Stimulated activated naive CD4-positive, alpha-beta T cell treated with Interleukin-2 at 50 U/mL for 16 hours (primary cell): ENCODE measurements around the gene IRF1.
"Not testable (repeated sequence)": the region's sequence is repeated elsewhere in the genome, so short reads cannot be mapped to it uniquely, and the experiment has no call there.

ENCODE experiments used
- DNase-seq: peaks from one replicate; lab custom pipeline; 2025; lab: John Stamatoyannopoulos, UW

IRF1 gene

DNA sequence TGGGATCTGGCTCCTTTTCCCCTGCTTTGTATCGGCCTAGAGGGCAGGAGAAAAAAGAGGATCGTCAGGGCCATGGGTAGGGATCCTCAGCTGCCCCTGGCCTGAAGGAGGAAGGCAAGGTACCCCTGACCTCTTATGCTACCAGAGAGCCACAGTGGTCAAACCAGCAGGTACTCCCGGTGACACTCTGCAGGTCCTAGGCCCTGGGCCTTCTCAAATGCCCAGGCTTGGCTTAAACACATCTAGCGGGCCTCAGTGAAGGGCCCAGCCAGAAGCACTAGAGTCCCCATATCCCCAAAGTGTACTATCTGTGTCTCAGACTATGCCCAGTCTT, 3.5 kb downstream of the IRF1 start:
- no peak for DNase-seq

DNA sequence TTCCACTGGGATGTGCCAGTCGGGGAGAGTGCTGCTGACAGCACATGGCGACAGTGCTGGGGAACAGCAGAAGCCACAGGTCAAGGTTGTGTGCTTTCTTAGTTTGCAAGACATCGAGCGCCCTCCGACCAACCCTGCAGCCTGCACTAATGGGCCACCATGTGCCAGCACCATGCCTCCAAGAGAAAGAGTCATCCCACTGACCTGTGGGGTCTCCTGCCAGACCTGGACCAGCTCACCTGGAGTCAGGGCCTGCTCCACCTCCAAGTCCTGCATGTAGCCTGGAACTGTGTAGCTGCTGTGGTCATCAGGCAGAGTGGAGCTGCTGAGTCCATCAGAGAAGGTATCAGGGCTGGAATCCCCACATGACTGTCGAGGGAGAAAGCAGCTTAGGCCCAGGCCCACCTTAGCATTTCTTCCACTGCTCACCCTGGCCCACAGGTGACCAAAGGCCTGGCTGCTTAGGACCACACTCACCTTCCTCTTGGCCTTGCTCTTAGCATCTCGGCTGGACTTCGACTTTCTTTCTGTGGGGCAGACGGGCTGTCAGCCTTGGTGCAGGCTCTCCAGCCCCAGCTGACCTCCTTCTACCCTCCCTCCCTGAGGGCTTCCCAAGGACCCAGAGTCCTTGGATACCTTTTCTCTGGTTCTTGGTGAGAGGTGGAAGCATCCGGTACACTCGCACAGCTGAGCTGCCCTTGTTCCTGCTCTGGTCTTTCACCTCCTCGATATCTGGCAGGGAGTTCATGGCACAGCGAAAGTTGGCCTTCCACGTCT, 4.1 kb downstream of the IRF1 start:
- no peak for DNase-seq

DNA sequence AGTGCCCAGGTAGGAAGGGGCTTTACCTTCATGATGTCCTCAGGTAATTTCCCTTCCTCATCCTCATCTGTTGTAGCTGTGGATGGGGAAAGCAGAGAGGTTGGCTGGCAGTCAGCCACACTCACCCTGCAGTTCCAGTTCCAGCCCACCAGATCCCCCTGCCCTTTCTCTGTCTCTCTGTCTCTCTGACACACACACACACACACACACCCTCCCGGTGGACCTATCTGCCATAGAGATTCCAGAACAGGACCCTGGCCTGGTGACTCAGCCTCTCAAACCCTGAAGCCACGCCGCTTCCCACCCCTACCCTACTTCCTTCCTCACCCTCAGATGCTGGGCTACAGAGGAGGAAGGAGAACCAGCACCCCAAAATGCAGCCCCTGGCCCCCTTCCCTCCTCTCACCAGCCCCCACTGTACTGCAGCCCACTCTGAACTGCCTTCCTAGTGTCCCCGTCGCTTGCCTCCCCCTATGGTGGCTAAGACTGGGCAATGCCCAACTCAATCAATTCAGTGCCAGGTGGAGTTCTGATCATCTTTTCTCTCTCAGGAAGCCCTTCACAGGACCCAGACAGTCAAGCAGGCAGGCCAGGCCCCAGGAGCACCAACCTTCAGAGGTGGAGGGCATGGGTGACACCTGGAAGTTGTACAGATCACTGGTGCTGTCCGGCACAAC, 4.8 kb downstream of the IRF1 start:
- no peak for DNase-seq

DNA sequence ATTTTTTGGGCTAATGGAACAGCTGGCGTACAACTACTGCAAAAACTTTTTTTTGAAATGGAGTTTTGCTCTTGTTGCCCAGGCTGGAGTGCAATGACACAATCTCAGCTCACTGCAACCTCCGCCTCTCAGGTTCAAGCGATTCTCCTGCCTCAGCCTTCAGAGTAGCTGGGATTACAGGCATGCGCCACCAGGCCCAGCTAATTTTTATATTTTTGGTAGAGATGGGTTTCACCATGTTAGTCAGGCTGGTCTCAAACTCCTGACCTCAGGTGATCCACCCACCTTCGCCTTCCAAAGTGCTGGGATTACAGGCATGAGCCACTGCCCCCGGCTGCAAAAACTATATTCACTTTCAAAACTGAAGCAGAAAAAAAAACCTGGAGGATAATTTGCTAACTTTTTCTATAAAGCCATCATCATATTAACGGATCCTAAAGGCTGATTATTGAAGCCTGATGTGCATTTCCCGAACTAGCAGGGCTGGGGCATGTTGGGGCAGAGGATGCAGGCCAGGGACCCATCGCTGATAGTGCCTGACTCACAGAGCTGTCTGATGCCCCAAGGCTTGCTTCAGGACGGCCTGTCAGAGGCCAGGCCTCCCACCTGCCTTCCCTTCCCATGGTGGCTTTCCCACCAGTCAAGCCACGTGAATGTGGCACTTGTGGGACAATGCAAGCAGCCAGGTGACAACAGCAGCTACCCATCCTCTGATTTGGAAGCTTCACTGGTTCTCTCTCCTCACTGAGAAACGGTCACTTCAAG, 5.5 kb downstream of the IRF1 start:
- not testable (repeated sequence) for DNase-seq

DNA sequence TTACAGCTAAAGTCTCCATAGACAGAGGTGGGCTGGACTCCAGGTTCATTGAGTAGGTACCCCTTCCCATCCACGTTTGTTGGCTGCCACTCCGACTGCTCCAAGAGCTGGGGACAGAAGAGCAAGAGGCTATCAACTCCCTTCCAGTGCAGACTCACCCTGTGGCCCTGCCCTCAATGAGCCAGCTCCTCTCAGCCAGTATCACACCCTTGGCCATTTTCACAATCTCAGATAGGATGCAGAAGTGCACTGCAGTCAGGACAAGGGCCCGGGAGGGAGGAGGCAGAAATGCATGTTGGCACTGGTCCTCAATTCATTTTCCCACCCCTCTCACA, 6.2 kb downstream of the IRF1 start:
- DNase-seq = no peak

DNA sequence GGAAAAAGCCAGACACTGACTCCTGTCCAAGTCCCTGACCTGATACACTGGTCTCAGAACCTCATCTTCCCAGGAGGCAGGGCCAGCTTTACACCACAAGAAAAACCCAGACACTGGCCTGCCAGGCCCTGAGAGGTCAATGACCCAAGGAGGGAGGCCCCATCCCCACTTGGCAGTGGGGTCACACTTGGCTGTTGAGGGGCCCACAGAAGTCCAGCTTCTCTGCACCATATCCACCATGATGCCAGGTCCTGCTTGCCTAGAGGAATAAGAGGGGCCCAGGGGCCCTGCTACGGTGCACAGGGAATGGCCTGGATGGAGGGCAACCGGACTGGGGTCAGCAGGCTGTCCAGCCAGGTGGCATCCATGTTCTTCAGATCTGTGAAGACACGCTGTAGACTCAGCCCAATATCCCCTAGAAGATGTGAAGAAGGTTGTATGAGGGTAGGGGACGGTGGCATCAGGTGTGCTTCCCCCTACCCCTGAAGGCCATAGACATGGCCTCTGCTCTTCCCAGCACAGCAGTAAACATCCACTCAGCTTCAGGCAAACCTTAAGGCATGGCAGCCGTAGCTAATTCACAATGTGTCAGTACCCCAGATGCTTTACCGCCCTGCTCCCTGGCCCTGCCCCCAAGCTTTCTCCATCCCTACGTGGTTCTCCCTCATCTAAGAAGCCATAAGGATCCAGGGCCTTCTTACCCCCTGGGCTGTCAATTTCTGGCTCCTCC, 6.7 kb downstream of the IRF1 start:
- DNase-seq = no peak

DNA sequence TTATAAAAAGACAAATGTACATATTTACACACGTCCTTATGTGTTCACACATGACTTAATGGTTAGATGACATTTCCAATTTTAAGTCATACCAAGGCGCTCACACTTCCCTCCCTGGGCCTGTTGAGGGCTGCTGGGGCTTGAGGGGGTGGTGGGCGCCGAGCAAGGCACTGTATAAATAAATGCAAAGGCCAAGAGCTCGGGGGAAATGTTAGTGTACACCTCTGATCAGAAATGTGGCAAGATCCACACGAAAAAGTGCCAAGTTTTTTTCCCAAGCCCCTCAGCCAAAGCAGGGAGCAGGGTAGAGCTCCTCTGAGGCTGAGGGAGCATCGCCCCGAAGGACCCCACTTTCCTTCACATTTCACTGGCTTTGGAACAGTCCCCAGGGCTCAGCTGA, 7.5 kb downstream of the IRF1 start:
- DNase-seq = no peak

DNA sequence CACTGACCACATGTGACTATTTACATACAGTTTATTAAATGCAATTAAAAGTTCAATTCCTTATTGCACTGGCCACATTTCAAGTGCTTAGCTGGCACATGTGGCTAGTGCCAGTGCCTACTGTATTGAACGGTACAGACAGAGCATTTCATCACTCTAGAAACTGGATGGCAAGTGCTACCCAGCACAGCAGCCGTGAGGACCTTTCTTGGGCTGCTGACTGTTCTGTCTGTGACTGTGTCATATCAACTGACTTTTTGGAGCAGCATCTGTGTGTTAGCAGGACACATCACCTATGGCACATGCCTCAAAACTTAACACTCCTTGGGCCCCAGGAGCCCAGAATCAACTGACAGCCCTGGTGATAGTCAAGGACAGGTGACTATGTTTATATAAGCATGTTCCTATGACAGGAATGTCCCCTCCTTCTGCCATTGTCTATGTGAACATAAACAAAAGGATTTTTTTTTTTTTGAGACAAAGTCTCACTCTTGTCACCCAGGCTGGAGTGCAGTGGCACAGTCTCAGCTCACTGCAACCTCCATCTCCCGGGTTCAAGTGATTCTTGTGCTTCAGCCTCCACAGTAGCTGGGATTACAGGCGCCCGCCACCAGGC, 8.9 kb downstream of the IRF1 start:
- DNase-seq = no peak

DNA sequence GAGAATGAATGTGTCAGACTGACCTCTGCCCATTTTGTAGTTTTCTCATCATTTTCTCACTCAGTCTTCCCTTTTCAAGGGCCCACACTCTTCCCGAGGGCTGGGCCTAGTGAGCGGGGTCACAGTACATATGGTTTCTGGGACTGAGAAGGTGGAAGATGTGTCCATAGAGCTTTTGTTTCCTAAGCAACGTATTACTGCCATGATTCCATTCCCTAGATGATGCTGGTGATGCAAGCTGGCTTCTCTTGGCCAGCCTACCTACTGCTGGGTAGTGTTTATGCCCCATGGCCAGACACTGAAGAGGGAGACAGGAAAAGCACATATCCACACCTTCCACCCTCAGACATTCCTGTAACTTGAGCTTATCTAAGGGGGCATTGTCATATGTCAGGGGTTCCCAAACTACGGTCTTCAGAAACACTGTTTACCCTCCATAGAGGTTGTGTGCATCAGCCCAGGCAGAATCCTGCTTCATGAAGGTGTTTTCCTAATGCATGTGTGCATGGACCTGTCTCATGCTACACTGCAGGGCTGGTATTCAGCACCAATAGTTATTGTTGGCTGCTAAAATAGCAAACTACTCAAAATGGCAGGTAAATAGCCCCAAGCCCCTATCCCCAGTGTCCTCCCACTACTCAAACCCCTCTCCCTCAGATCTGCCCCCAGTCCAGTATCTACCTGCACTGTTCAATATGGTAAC, 9.5 kb downstream of the IRF1 start:
- DNase-seq = no peak

DNA sequence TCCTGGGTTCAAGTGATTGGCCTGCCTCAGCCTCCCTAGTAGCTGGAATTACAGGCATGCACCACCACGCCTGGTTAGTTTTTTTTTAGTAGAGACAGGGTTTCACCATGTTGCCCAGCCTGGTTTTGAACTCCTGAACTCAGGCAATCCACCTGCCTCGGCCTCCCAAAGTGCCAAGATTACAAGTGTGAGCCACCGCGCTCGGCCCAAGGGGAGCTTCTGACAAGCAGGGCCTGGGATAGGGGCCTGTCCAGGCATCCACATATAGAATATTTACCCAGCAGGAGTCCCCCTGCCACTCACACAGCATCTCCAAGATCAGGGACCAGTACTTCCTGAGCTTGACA, 10.1 kb downstream of the IRF1 start:
- DNase-seq = no peak

DNA sequence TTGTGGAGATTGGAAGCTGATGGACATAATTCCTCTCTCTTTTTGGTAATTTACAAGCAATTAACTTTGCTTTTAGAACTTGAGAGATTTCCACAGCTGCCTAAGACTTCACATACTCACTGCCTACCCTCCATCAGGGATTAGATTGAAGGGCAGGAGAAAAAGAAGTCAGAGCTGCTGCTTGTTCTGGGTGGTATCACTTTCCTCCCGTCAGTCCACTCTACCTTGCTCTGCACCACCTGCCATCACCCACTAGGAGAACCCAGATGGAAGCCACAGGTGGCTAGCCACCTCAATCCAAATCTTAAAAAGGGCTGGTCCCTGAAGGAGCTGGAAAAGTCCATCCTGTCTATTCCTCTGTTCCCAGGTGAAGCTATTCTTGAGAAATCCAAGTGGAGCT, 10.5 kb downstream of the IRF1 start:
- no peak for DNase-seq

DNA sequence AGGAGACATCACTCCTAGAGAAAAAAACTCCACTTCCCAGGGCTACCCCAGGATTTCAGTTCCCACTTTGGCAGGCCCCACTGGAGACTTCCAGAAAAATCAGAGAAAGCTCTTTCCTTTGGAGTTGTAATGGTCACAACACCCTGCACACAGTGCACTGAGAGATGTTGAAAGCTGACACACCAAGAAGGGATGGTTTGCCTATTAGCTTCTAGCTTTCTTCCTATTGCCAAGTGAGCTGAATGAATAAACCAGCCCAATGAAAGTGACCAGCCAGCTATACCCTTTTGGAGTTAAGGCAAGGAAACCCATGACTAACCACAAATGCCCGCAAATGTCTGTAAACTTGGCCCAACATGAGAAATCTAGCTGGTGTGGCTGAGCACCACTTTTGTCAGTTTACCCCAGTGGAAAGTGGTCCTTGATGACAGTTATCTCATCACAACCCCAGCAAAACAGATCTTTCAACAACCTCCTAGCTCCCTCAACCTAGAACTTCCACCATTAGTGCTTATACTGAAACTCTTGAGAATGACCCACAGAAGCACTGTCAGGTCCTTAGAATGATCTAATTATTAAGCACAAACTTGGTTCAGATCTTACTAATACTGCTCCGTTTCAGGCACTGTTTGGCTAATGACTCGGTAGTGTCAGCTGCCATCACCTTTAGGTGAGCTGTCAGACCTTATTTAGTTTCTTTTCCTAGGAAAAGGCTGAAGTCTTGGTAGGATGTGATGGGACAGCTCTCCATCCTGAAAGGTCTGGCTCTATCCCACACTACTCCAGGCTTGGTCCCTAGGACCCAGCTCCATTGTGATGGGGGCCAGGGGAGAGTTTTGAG, 11.2 kb downstream of the IRF1 start:
- DNase-seq = no peak

DNA sequence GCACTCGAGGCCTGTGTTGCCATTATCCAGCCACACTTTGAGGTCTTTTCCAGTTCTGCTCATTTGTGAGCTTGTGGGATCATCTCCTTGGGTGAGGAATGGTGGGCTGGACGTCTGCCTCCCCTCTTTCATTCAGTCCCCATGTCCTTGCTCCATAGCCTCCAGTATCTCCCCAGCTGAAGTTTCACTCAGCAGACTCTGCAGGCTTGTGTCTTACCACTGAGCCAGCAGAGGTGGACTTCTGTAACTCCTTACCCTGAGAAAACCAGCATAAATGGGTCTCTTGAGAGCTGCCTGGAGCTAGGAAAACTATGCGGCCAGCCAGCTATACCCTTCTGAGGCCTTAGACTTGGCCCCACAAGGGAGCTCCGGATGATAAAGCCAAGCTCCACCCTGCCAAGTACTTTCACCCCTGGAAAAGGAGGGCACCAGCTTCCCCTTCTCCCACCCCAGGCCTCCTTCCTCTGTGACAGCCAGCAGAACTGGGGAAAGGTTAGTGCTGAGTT, 12.2 kb downstream of the IRF1 start:
- DNase-seq = no peak

DNA sequence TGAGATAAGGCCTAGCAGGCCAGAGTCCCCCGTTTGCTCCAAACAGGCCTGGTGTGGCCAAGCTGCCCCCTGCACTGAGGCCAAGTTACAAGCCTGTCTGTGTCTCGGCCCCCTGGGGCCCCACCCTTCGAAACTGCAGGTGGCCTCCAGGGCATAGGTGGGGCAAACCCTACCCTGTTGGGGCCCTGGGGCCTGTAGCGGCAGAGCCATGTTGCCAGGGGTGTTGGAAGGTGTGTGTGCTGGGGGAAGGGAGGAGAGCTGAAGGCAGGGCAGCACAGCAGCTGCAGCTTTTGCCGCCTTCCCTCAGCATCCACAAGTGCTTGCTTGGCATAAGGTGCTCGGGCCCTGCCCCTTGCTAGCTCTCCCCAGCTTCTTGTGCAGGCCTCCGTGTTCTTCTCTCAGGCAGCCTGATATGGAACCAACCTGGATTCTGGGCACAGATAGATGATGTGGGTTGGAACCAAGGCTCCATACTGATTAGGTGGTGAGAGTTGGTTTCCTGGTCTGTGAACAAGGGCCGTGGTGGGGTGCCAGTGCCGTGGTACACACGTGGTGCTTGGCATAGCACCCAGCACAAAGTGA, 12.7 kb downstream of the IRF1 start:
- DNase-seq = no peak

DNA sequence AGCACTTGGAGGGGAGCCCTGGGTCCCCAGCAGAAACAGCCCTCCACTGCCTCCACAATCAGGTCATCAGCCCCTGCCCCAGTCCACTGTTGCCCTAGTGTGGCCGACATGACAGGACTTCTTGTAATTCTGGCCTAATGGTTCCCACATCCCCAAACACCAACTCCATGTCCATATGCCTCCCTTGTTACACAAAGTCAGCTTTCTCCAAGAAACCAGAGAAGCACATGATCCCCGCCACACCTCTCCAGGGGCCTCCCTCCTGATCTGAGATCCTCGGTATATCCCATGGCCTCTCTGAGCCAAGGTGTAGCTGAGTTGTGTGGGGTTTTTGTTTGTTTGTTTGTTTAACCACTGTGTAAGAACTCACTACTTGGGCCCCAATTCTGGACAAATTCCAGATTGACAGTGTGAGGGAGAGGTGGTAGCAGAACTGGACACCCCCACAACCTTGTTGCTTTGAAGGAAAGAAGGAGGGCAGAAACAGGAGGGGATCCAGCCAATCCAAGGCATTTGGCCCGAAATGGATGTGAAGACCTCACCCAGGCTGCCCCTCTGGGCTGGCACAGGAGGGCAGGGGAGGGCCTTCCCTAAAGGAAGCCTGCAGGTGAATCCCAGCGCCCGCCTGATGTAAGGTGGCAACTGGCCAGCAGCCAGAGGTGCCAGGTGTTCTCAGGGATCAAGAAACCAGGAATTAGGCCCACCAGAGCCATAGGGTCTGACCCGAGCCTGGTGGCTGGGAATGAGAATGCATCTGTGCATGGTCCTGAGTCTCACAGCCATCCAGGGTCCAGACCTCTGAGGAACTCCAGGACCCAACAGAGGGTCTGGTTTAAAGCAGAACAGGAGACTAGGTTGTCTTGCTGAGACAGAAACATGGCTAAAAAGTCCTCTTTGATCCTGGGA, 13.4 kb downstream of the IRF1 start:
- DNase-seq = no peak

DNA sequence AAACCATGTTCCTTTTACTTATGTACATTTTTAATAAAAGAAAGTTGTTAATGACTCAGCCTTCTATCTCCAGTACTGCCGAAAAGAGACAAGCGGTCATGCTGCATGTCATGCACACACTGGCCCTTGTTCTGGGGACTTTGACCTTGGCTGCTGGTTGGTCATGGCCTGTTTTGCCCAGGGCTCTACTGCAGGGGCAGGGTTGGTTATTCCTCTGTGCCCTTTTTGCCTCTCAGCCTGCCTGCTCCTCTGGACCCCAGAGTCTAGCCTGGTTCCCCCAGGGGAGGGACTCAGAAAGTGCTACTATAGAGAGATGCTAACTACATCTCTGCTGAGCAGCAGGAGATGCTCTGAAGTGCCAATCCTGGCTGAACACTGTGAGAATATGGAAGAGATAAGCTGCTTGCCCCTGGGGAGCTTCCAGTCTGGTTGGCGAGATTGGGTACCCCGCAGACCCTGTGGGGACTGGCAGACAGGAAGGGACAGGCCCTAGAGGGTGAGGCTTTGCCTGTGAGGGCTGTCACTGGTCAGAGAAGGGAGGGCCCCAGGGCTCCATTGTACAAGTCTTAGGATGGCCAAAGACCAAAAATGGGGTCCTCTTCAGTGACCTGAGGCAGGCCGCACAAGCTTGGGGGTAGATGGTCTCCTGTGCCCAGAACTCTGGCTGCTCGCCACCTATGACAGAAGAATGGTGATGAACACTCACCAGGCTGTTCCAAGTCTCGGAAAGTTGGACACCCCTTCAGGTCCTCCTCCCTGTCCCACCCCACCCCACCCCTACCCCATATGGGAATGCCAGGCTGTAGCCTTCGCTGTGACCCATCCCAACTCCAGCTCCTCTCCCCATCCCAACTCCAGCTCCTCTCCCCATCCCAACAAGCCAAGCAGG, 14.3 kb downstream of the IRF1 start:
- no peak for DNase-seq

DNA sequence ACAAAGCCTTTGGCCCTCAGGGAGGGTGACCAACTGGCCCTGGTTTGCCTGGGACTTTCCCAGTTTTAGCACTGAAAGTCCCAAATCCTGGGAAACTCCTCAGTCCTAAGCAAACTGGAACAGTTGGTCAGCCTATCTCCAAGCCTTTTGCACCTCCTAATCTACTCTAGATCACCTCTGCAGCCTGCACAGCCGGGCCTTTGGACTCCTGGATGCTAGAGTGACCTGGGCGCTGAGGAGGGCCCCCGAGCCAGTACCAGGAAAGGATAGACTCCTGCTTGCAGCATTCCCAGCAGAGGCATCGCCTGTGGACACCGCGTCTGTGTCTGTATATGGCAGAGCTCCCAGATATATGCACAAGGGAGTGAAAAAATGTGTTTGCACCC, 15.1 kb downstream of the IRF1 start:
- no peak for DNase-seq

DNA sequence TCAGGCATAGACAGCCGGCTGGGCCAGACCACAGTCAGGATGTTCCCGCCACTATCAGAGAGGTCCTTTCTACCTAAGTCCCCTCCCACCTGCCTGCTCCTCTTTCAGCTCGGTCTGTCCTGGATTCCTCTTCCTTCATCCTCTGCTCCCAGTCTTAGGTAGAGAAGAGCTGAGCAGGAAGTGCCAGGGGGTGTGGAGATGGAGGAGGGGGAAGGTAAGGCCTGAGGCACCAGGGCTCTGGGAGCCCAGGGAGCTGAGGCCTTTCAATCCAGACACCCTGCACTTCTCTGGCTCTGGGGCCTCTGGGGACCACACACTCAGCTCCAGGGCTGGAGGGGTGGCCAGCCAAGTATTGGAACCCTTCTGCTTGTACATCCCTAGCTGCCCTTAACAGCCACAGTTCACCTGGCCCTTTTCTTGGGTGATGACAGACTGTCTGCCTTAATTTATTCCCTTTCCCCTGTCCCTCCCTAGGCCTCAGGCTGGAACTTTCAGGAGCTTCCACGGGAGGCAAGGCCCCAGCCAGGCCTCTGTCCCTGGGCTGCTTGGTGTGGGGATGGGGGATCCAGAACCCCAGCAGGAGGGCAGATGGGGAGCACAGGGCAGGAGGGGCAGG, 15.6 kb downstream of the IRF1 start:
- no peak for DNase-seq
